GM23338 (cell line): ENCODE results near the gene MMADHC. TPM values are rescaled to one million over a fixed set of nuclear protein-coding genes. Genes with fewer than 3 reads are reported as not detected.

Source experiments
- ATAC-seq: fragments of 200-7000 bp; cut with Tn5 transposase; 3 replicates; pipeline ENCODE4 v1.9.1; 2020
- DNase-seq: peaks from one replicate; pipeline ENCODE4 v3.0.0-alpha.2; 2015; ENCODE audit warnings: low spot score
- H2AFZ ChIP-seq: fragments of 200-600 bp; sonication (generic); 2 replicates; pipeline ENCODE4 v1.8.0; 2016; ENCODE audit warnings: antibody characterized with exemption, mild to moderate bottlenecking, moderate library complexity
- H3F3A ChIP-seq: fragments of 200-600 bp; sonication (generic); replicated peaks from 2 replicates; pipeline ENCODE4 v1.8.0; 2017; ENCODE audit warnings: antibody characterized with exemption, mixed run types, low read depth
- H3K27ac ChIP-seq: fragments of 200-600 bp; sonication (generic); 2 replicates; pipeline ENCODE4 v1.6.1; 2016; ENCODE audit warnings: low read depth
- H3K27me3 ChIP-seq: fragments of 200-600 bp; sonication (generic); 2 replicates; pipeline ENCODE4 v1.8.0; 2016; ENCODE audit warnings: mild to moderate bottlenecking, mixed run types, moderate library complexity; ENCODE audit not compliant: insufficient read depth
- H3K36me3 ChIP-seq: fragments of 200-600 bp; sonication (generic); 2 replicates; pipeline ENCODE4 v1.8.0; 2016; ENCODE audit warnings: mild to moderate bottlenecking; ENCODE audit not compliant: insufficient read depth
- H3K4me1 ChIP-seq: fragments of 200-600 bp; sonication (generic); 2 replicates; pipeline ENCODE4 v1.8.0; 2016; ENCODE audit warnings: mild to moderate bottlenecking, moderate library complexity; ENCODE audit not compliant: insufficient read depth
- H3K4me2 ChIP-seq: fragments of 200-600 bp; sonication (generic); 2 replicates; pipeline ENCODE4 v1.7.1; 2017; ENCODE audit warnings: mixed run types
- H3K4me3 ChIP-seq: fragments of 200-600 bp; sonication (generic); 2 replicates; pipeline ENCODE4 v1.6.1; 2016; ENCODE audit warnings: mixed run types
- H3K79me2 ChIP-seq: fragments of 200-600 bp; sonication (generic); replicated peaks from 2 replicates; pipeline ENCODE4 v1.8.0; 2017; ENCODE audit warnings: mild to moderate bottlenecking; ENCODE audit not compliant: insufficient read depth
- H3K9me2 ChIP-seq: fragments of 200-600 bp; sonication (generic); 2 replicates; pipeline ENCODE4 v1.8.0; 2017; ENCODE audit not compliant: insufficient read depth
- H4K20me1 ChIP-seq: fragments of 200-600 bp; sonication (generic); replicated peaks from 2 replicates; pipeline ENCODE4 v1.8.0; 2017; ENCODE audit warnings: mild to moderate bottlenecking; ENCODE audit not compliant: insufficient read depth
- H3K27ac Mint-ChIP-seq: 2 replicates; pipeline ENCODE4 v1.8.0; 2020; ENCODE audit warnings: inconsistent platforms, mild to moderate bottlenecking, moderate library complexity, mixed read lengths
- H3K27me3 Mint-ChIP-seq: 3 replicates; pipeline ENCODE4 v1.8.0; 2022; ENCODE audit warnings: low read depth, mild to moderate bottlenecking, moderate library complexity, mixed read lengths, inconsistent platforms; ENCODE audit not compliant: insufficient read depth, poor library complexity
- H3K36me3 Mint-ChIP-seq: 3 replicates; pipeline ENCODE4 v1.8.0; 2021; ENCODE audit warnings: low read depth, mild to moderate bottlenecking, inconsistent platforms, moderate library complexity, mixed read lengths
- H3K4me1 Mint-ChIP-seq: 3 replicates; pipeline ENCODE4 v1.8.0; 2020; ENCODE audit warnings: mild to moderate bottlenecking, inconsistent platforms, mixed read lengths
- H3K4me3 Mint-ChIP-seq: 3 replicates; pipeline ENCODE4 v1.8.0; 2021; ENCODE audit warnings: moderate library complexity, mild to moderate bottlenecking, inconsistent platforms, mixed read lengths
- H3K9me3 Mint-ChIP-seq: 3 replicates; pipeline ENCODE4 v1.8.0; 2020; ENCODE audit warnings: moderate library complexity, mild to moderate bottlenecking, inconsistent platforms, mixed read lengths
- EZH2 ChIP-seq: fragments of 200-600 bp; sonication (generic); IDR thresholded peaks from one replicate; pipeline ENCODE4 v1.8.0; 2017; ENCODE audit warnings: antibody characterized with exemption, mild to moderate bottlenecking, low read depth; ENCODE audit not compliant: unreplicated experiment
- JUNB ChIP-seq: IDR thresholded peaks from one replicate; pipeline ENCODE4 v1.6.1; 2016; ENCODE audit warnings: antibody characterized with exemption; ENCODE audit not compliant: unreplicated experiment
- NANOG ChIP-seq: IDR thresholded peaks from 2 replicates; pipeline ENCODE4 v1.6.1; 2016; ENCODE audit warnings: antibody characterized with exemption, borderline replicate concordance
- POLR2AphosphoS5 ChIP-seq: IDR thresholded peaks from 2 replicates; pipeline ENCODE4 v1.6.1; 2016; ENCODE audit warnings: antibody characterized with exemption, low read depth
- STAT1 ChIP-seq: IDR thresholded peaks from one replicate; pipeline ENCODE4 v1.6.1; 2016; ENCODE audit warnings: antibody characterized with exemption; ENCODE audit not compliant: unreplicated experiment
- ZNF462 ChIP-seq: fragments of 250-450 bp; sonication (Bioruptor Pico); IDR thresholded peaks from 2 replicates; pipeline ENCODE4 v1.5.0; 2020; ENCODE audit warnings: mild to moderate bottlenecking, moderate library complexity
- polyA plus RNA-seq: library from polyadenylated mRNA; unstranded; fragments of >200 nt; fragmentation: Nextera tagmentation; extraction: Ambion mirVana; gene quantifications from 2 replicates; pipeline ENCODE4 v1.2.1, GENCODE V29; 2016
- total RNA-seq: library from RNA; depleted of rRNA; stranded (reverse); fragments of >200 nt; shearing (Covaris generic); gene quantifications from 2 replicates; pipeline ENCODE4 v1.2.3, GENCODE V29; 2014
- TF ChIP-seq, protein P1 (sequence below): IDR thresholded peaks from 2 replicates; pipeline ENCODE4 v1.6.1; 2016; ENCODE audit warnings: antibody characterized with exemption

The MMADHC gene
- total and polyA plus RNA-seq, 2 experiments from 2014 or later: 135 to 163 TPM

- TF ChIP-seq, protein P1, sequence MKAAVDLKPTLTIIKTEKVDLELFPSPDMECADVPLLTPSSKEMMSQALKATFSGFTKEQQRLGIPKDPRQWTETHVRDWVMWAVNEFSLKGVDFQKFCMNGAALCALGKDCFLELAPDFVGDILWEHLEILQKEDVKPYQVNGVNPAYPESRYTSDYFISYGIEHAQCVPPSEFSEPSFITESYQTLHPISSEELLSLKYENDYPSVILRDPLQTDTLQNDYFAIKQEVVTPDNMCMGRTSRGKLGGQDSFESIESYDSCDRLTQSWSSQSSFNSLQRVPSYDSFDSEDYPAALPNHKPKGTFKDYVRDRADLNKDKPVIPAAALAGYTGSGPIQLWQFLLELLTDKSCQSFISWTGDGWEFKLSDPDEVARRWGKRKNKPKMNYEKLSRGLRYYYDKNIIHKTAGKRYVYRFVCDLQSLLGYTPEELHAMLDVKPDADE: no peak
- TF ChIP-seq ZNF462 (CRISPR knock-in tag): no peak
Observed at GRCh38 chr2:149540138-149540537, 47.4 kb downstream of the MMADHC start (continued).

- Histone ChIP-seq H3K4me2 (no peak overlapping the region), H3K36me3 (no peaks in the 10 kb centered on the region), H3K27ac (no peak overlapping the region), H3F3A (no peaks in the 10 kb centered on the region), H3K4me3 (no peak overlapping the region), H2AFZ (no peak overlapping the region), H3K4me1 (no peaks in the 10 kb centered on the region), H3K27me3 (no peaks in the 10 kb centered on the region), H3K9me2 (peaks cover 12% of the 10 kb centered on the region), H4K20me1 (no peaks in the 10 kb centered on the region), H3K79me2 (no peaks in the 10 kb centered on the region)
- H3K27me3 Mint-ChIP-seq: no peaks in the 10 kb centered on the region
- H3K36me3 Mint-ChIP-seq: no peaks in the 10 kb centered on the region
- H3K27ac Mint-ChIP-seq: no peak overlapping the region
- no peaks in the 10 kb centered on the region for H3K4me1 Mint-ChIP-seq
- no peak overlapping the region for H3K4me3 Mint-ChIP-seq
- DNase-seq (peak; percentile 3), ATAC-seq (no peak)
- H3K9me3 Mint-ChIP-seq: no peaks in the 10 kb centered on the region
- TF ChIP-seq POLR2AphosphoS5 (no peak), ZNF462 (CRISPR knock-in tag) (no peak), EZH2 (no peak), JUNB (no peak), NANOG (no peak), STAT1 (no peak)
Observed at GRCh38 chr2:149538138-149538833, 49.3 kb downstream of the MMADHC start.
